Suprapubic skin (tissue), 4 donors: ENCODE measurements around the gene GABBR1. TPM values are rescaled to one million over a fixed set of nuclear protein-coding genes. Genes with fewer than 3 reads are reported as not detected.

ENCODE experiments used
- DNase-seq, 2 donors: peaks; one replicate each; pipeline ENCODE4 v3.0.0-alpha.2; 2019; ENCODE audit warnings: low spot score in 2 of 2
- H3K27ac ChIP-seq: fragments of 200-600 bp; sonication (generic); one replicate; pipeline ENCODE4 v1.5.1; 2019
- H3K27me3 ChIP-seq: fragments of 200-600 bp; sonication (generic); one replicate; pipeline ENCODE4 v1.5.1; 2019
- H3K36me3 ChIP-seq: fragments of 200-600 bp; sonication (generic); one replicate; pipeline ENCODE4 v1.5.1; 2019
- H3K4me1 ChIP-seq: fragments of 200-600 bp; sonication (generic); one replicate; pipeline ENCODE4 v1.5.1; 2019
- H3K4me3 ChIP-seq: fragments of 200-600 bp; sonication (generic); one replicate; pipeline ENCODE4 v1.5.1; 2019; ENCODE audit warnings: mild to moderate bottlenecking
- H3K9me3 ChIP-seq: fragments of 200-600 bp; sonication (generic); one replicate; pipeline ENCODE4 v1.5.1; 2019
- EP300 ChIP-seq: sonication (generic); formaldehyde crosslinking; IDR thresholded peaks from one replicate; pipeline ENCODE4 v1.6.1; 2017; ENCODE audit warnings: antibody characterized with exemption
- POLR2A ChIP-seq, 2 donors: fragments of 450-650 bp; IDR thresholded peaks; one replicate each; pipeline ENCODE4 v1.6.1; 2017; ENCODE audit warnings: antibody characterized with exemption in 2 of 2, mild to moderate bottlenecking in 2 of 2, moderate library complexity in 2 of 2
- POLR2AphosphoS5 ChIP-seq, 3 donors: sonication (generic); formaldehyde crosslinking; IDR thresholded peaks; one replicate each; pipeline ENCODE4 v1.6.1; 2017; ENCODE audit warnings: antibody characterized with exemption in 3 of 3
- WGBS: methylation state at CpG from one replicate; pipeline ENCODE4 v1.1.5; 2018; 5-methylcytosine and 5-hydroxymethylcytosine counted together
- total RNA-seq, 4 donors: library from RNA; depleted of rRNA; stranded (reverse); fragments of >200 nt; gene quantifications; one replicate each; pipeline ENCODE4 v1.1.0, GENCODE V29; 2016
- TF ChIP-seq, protein P1 (sequence below), 2 donors: fragments of 200-600 bp in 1 of 2; fragments of 450-650 bp in 1 of 2; sonication (generic) in 1 of 2; IDR thresholded peaks; one replicate each; pipeline ENCODE4 v1.5.1; 2016 to 2019; ENCODE audit warnings: antibody characterized with exemption in 2 of 2, mild to moderate bottlenecking in 1 of 2, moderate library complexity in 1 of 2

GABBR1 gene
- total RNA-seq, 4 donors from 2014 or later = 16.4 to 78.1 (median 31.1) TPM

DNA sequence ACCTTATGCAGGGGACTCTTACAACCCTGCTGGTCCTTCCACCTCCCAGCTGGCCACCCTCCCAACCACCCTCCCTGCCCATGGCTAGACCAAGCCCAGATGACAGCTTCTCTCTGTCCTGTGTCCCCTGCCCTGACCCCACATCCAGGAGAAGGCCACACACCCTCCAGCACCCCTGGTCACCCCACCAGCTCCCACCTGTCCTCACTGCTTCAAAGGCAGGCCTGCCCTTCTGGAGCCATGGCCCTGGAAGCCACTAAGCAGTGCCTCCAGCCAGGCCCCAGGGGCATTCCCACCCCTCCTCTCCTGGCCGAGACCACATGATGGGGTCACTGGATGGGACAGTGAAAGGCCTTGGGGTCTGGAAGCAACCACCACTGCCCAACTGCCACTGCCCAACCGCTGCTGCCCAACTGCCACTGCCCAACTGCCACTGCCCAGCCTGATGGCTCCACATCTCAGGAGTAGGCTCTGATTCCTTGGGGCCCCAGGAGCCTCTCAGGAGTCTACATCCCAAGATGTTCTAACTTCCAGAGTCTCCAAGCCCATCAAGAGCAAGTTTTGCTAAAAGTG lies 103.9 kb downstream of the GABBR1 start:
- Histone ChIP-seq H3K4me3 (no peak overlapping the region), H3K4me1 (no peaks in the 10 kb centered on the region), H3K9me3 (no peaks in the 10 kb centered on the region), H3K27ac (no peak overlapping the region), H3K36me3 (no peaks in the 10 kb centered on the region), H3K27me3 (no peaks in the 10 kb centered on the region)
- no peak for DNase-seq
- TF ChIP-seq, protein P1, sequence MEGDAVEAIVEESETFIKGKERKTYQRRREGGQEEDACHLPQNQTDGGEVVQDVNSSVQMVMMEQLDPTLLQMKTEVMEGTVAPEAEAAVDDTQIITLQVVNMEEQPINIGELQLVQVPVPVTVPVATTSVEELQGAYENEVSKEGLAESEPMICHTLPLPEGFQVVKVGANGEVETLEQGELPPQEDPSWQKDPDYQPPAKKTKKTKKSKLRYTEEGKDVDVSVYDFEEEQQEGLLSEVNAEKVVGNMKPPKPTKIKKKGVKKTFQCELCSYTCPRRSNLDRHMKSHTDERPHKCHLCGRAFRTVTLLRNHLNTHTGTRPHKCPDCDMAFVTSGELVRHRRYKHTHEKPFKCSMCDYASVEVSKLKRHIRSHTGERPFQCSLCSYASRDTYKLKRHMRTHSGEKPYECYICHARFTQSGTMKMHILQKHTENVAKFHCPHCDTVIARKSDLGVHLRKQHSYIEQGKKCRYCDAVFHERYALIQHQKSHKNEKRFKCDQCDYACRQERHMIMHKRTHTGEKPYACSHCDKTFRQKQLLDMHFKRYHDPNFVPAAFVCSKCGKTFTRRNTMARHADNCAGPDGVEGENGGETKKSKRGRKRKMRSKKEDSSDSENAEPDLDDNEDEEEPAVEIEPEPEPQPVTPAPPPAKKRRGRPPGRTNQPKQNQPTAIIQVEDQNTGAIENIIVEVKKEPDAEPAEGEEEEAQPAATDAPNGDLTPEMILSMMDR (IDR thresholded peaks at IDR 0.05) = no peak
- no peak for TF ChIP-seq POLR2A (IDR thresholded peaks at IDR 0.05)
- no peak for TF ChIP-seq EP300
- TF ChIP-seq POLR2AphosphoS5 (IDR thresholded peaks at IDR 0.05) = no peak
- 100% methylated on average over 1 of the region's 2 CpGs for WGBS

- H3K27ac ChIP-seq = no peak overlapping the region
- H3K36me3 ChIP-seq = no peaks in the 10 kb centered on the region
- no peaks in the 10 kb centered on the region for H3K27me3 ChIP-seq
- H3K4me3 ChIP-seq = no peak overlapping the region
- DNase-seq = no peak
- TF ChIP-seq POLR2AphosphoS5 (IDR thresholded peaks at IDR 0.05) = no peak
- TF ChIP-seq, protein P1 (IDR thresholded peaks at IDR 0.05) = no peak
- 94% methylated on average over 3 of the region's 5 CpGs for WGBS
- no peaks in the 10 kb centered on the region for H3K4me1 ChIP-seq
- H3K9me3 ChIP-seq = no peaks in the 10 kb centered on the region
Measured at GRCh38 chr6:29528300-29528931, 104.6 kb downstream of the GABBR1 start.

- Histone ChIP-seq H3K4me3 (no peak overlapping the region), H3K4me1 (no peaks in the 10 kb centered on the region), H3K27me3 (no peaks in the 10 kb centered on the region), H3K36me3 (no peaks in the 10 kb centered on the region), H3K9me3 (no peaks in the 10 kb centered on the region), H3K27ac (no peak overlapping the region)
- no peak for DNase-seq
- TF ChIP-seq POLR2AphosphoS5 (IDR thresholded peaks at IDR 0.05) = no peak
- TF ChIP-seq POLR2A (IDR thresholded peaks at IDR 0.05) = no peak
- TF ChIP-seq, protein P1 (IDR thresholded peaks at IDR 0.05) = no peak
- TF ChIP-seq EP300 = no peak
- 60% methylated on average over 1 of the region's 2 CpGs for WGBS
Measured at GRCh38 chr6:29527564-29527963, 105.4 kb downstream of the GABBR1 start.

DNA sequence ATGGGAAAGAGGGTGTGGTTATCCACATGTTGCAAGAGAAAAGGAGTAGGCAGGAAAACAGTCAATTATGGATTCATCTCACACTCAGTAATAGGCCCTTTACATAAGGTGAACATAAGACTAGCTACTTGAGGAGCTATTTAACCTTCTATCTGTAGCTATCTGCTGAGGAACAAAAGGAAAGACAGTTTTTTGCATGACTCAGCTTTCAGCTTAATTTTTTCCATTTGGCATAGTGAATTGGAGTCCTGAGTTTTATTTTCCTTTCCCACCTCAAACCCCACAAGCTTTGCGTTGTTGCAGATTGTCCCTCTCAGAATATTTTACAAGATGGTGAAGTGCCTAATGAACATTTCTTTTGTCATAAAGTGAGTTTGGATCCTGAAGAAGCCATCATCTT lies 105.9 kb downstream of the GABBR1 start:
- no peak for DNase-seq
- TF ChIP-seq POLR2AphosphoS5 (IDR thresholded peaks at IDR 0.05) = no peak
- TF ChIP-seq, protein P1 (IDR thresholded peaks at IDR 0.05) = no peak
- no peaks in the 10 kb centered on the region for H3K4me1 ChIP-seq
- H3K27me3 ChIP-seq = no peaks in the 10 kb centered on the region
- H3K27ac ChIP-seq = no peak overlapping the region
- H3K4me3 ChIP-seq = no peak overlapping the region
- no peaks in the 10 kb centered on the region for H3K9me3 ChIP-seq
- 88% methylated on average over 1 of the region's 1 CpG for WGBS
- no peaks in the 10 kb centered on the region for H3K36me3 ChIP-seq

DNA sequence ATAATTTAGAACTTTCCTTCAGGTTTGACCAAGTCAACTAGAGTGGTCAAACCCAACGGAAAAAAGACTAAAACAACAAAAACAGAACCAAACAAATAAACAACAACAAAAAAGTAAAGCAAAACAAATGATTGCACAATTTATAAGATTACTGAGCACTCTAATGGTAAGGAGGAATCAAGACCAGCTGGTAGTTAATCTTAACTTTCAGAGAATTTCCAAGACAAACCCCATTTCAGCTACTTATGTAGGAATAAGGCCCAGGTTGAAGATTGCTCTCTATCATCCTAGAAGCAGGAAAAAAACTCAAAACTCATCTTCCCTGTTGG lies 107.7 kb downstream of the GABBR1 start:
- H3K4me3 ChIP-seq = no peak overlapping the region
- no peak for DNase-seq
- H3K9me3 ChIP-seq = no peaks in the 10 kb centered on the region
- H3K36me3 ChIP-seq = no peaks in the 10 kb centered on the region
- no peak for TF ChIP-seq POLR2A (IDR thresholded peaks at IDR 0.05)
- no peak for TF ChIP-seq EP300
- TF ChIP-seq, protein P1 (IDR thresholded peaks at IDR 0.05) = no peak
- TF ChIP-seq POLR2AphosphoS5 (IDR thresholded peaks at IDR 0.05) = no peak
- WGBS = 0% methylated on average over 1 of the region's 1 CpG
- H3K4me1 ChIP-seq = no peaks in the 10 kb centered on the region
- no peaks in the 10 kb centered on the region for H3K27me3 ChIP-seq
- no peak overlapping the region for H3K27ac ChIP-seq
